K562 (cell line): ENCODE measurements around the gene NTSR1. TPM values are rescaled to one million over a fixed set of nuclear protein-coding genes. Genes with fewer than 3 reads are reported as not detected.

Experiments used
- ATAC-seq: fragments of 200-7000 bp; cut with Tn5 transposase; 3 replicates; pipeline ENCODE4 v1.9.1; 2020; ENCODE audit warnings: moderate library complexity
- BruUV-seq: library from RNA; stranded (reverse); fragments of 400-500 nt; replicated peaks from 2 replicates; lab custom pipeline; 2021; lab: Mats Ljungman, UMichigan
- CTCF ChIA-PET: fragments of 300-600 bp; formaldehyde crosslinking; extraction: SDS; loops from one replicate; lab custom pipeline; 2021; ENCODE audit warnings: low intra/inter-chr PET ratio; lab: Yijun Ruan, JAX
- POLR2A ChIA-PET: fragments of 300-600, 350-650 bp; sonication (Branson Sonifier 250); formaldehyde crosslinking; extraction: SDS; loops from one replicate; lab custom pipeline; 2021; ENCODE audit warnings: antibody characterized with exemption, inconsistent platforms; lab: Yijun Ruan, JAX
- DNase-seq, 4 experiments: peaks; one replicate each; pipeline versions ENCODE4 v3.0.0 to v3.0.0-alpha.2; 2011 to 2018; ENCODE audit warnings: low spot score in 3 of 4, mixed read lengths in 3 of 4; ENCODE audit errors: extremely low read depth in 1 of 4
- FAIRE-seq: peaks from 2 replicates; lab custom pipeline; 2011; peaks lifted over from hg19 to GRCh38; lab: Jason Lieb, UNC
- H2AFZ ChIP-seq: 2 replicates; pipeline ENCODE4 v1.6.0; 2011; ENCODE audit warnings: low read depth, low read length, control low read depth, inconsistent platforms
- H3K27ac ChIP-seq: fragments of 200-600 bp; 3 replicates; pipeline ENCODE4 v1.8.0; 2011; ENCODE audit warnings: low read depth, mild to moderate bottlenecking, control low read depth, inconsistent platforms, low read length, moderate library complexity, mixed read lengths; ENCODE audit errors: extremely low read depth
- H3K27me3 ChIP-seq, 2 experiments: fragments of 300-600 bp in 1 of 2; 2 replicates in 1 of 2; 3 replicates in 1 of 2; pipeline versions ENCODE4 v1.6.0 to v1.8.0; 2011; ENCODE audit warnings: inconsistent platforms in 2 of 2, low read length in 2 of 2, mild to moderate bottlenecking in 1 of 2, mixed read lengths in 1 of 2, moderate library complexity in 1 of 2; ENCODE audit not compliant: control insufficient read depth in 2 of 2, insufficient read depth in 2 of 2
- H3K36me3 ChIP-seq: fragments of 300-600 bp; 3 replicates; pipeline ENCODE4 v1.8.0; 2011; ENCODE audit warnings: mild to moderate bottlenecking, low read length, inconsistent platforms; ENCODE audit not compliant: control insufficient read depth, insufficient read depth
- H3K4me1 ChIP-seq, 2 experiments: fragments of 200-600 bp in 1 of 2; replicated peaks in 1 of 2; 2 replicates in 1 of 2; 3 replicates in 1 of 2; pipeline versions ENCODE4 v1.5.1 to v1.8.0; 2011; ENCODE audit warnings: inconsistent platforms in 2 of 2, low read length in 2 of 2, mild to moderate bottlenecking in 1 of 2, mixed read lengths in 1 of 2, moderate library complexity in 1 of 2; ENCODE audit not compliant: control insufficient read depth in 2 of 2, insufficient read depth in 2 of 2
- H3K4me2 ChIP-seq: 2 replicates; pipeline ENCODE4 v1.6.1; 2011; ENCODE audit warnings: low read length, control low read depth, inconsistent platforms, mixed read lengths; ENCODE audit not compliant: insufficient read depth
- H3K4me3 ChIP-seq: fragments of 200-600 bp; sonication (generic), shearing (Covaris generic); 2 replicates; pipeline ENCODE4 v1.5.1; 2016; ENCODE audit warnings: control low read depth, inconsistent platforms
- H3K79me2 ChIP-seq: fragments of 200-600 bp; 3 replicates; pipeline ENCODE4 v1.8.0; 2011; ENCODE audit warnings: low read length, inconsistent platforms; ENCODE audit not compliant: control insufficient read depth, insufficient read depth
- H3K9ac ChIP-seq, 2 experiments: 2 replicates each; pipeline versions ENCODE4 v1.6.0 to v1.6.1; 2011; ENCODE audit warnings: low read depth in 2 of 2, low read length in 2 of 2, control low read depth in 1 of 2, inconsistent platforms in 1 of 2, mild to moderate bottlenecking in 1 of 2, mixed read lengths in 1 of 2; ENCODE audit not compliant: insufficient read depth in 1 of 2
- H3K9me1 ChIP-seq: one replicate; pipeline ENCODE4 v1.6.0; 2011; ENCODE audit warnings: inconsistent platforms, mild to moderate bottlenecking, low read length, moderate library complexity; ENCODE audit not compliant: control insufficient read depth, insufficient read depth
- H3K9me3 ChIP-seq: replicated peaks from 2 replicates; pipeline ENCODE4 v1.5.1; 2011; ENCODE audit warnings: low read depth, low read length, inconsistent platforms; ENCODE audit not compliant: control insufficient read depth, insufficient read depth
- H4K20me1 ChIP-seq: replicated peaks from 2 replicates; pipeline ENCODE4 v1.6.1; 2011; ENCODE audit warnings: low read length, inconsistent platforms, mixed read lengths; ENCODE audit not compliant: control insufficient read depth, insufficient read depth
- CAMTA2 ChIP-seq: fragments of 250-450 bp; sonication (Bioruptor Pico); conservative IDR thresholded peaks from 2 replicates; pipeline ENCODE4 v1.5.1; 2022
- DACH1 ChIP-seq: fragments of 450-650 bp; IDR thresholded peaks from 2 replicates; pipeline ENCODE4 v1.6.1; 2018; ENCODE audit not compliant: partially characterized antibody
- GATA2 ChIP-seq: sonication (generic); formaldehyde crosslinking; IDR thresholded peaks from 2 replicates; pipeline ENCODE4 v1.4.0; 2020; ENCODE audit warnings: mild to moderate bottlenecking, missing genetic modification reagents
- HMGN3 ChIP-seq: IDR thresholded peaks from 2 replicates; pipeline ENCODE4 v1.6.1; 2011; ENCODE audit warnings: borderline replicate concordance, low read depth, mild to moderate bottlenecking, mixed read lengths, low read length; ENCODE audit not compliant: insufficient read length; ENCODE audit errors: extremely low read depth
- SIX5 ChIP-seq, 2 experiments: IDR thresholded peaks; 2 replicates each; pipeline ENCODE4 v1.6.1; 2011; ENCODE audit warnings: low read length in 2 of 2, borderline replicate concordance in 1 of 2, low read depth in 1 of 2, mild to moderate bottlenecking in 1 of 2, moderate library complexity in 1 of 2; ENCODE audit not compliant: insufficient read depth in 1 of 2
- TARDBP ChIP-seq: fragments of 450-650 bp; IDR thresholded peaks from 2 replicates; pipeline ENCODE4 v1.6.1; 2016
- ZNF239 ChIP-seq: fragments of 250-450 bp; sonication (Bioruptor Pico); IDR thresholded peaks from 2 replicates; pipeline ENCODE4 v1.4.0; 2020; ENCODE audit warnings: mild to moderate bottlenecking
- ZNF384 ChIP-seq: IDR thresholded peaks from 2 replicates; pipeline ENCODE4 v1.6.1; 2012; ENCODE audit warnings: low read depth, low read length, improper control_type of control experiment
- ZNF551 ChIP-seq: fragments of 250-450 bp; sonication (Bioruptor Pico); IDR thresholded peaks from 2 replicates; pipeline ENCODE4 v1.5.0; 2021; ENCODE audit warnings: mild to moderate bottlenecking, moderate library complexity
- in situ Hi-C: fragments of 300-500 bp; cut with MboI; formaldehyde crosslinking; loops from 4 replicates; pipeline ENCODE4 v1.15.0; 2018; ENCODE audit warnings: inconsistent platforms, mixed read lengths
- intact Hi-C: fragments of 100-400 bp; cut with micrococcal nuclease; formaldehyde crosslinking; loops from 2 replicates; pipeline ENCODE4 v1.14.2; 2022
- polyA plus RNA-seq, 8 experiments: library from polyadenylated mRNA; depleted of rRNA in 4 of 8; stranded (reverse) in 5 of 8; unstranded in 3 of 8; fragments of >200 nt; fragmentation: Nextera tagmentation in 2 of 8; fragmentation: Illumina TruSeq in 1 of 8; extraction: Ambion mirVana in 2 of 8; extraction: Trizol in 1 of 8; gene quantifications; 2 replicates each; pipeline versions ENCODE4 v1.2.1 to v1.2.3, GENCODE V29; 2011 to 2014; ENCODE audit warnings: inconsistent platforms in 1 of 8, missing spikeins in 1 of 8
- total RNA-seq, 7 experiments: library from RNA; depleted of rRNA in 6 of 7; stranded (reverse); fragments of >200 nt in 6 of 7; fragmentation: Illumina TruSeq in 2 of 7; extraction: Trizol in 2 of 7; gene quantifications; 2 replicates each; pipeline versions ENCODE4 v1.2.1 to v1.2.3, GENCODE V29; 2011 to 2021; ENCODE audit warnings: low replicate concordance in 1 of 7
- TF ChIP-seq, protein P1 (sequence below): fragments of 250-450 bp; sonication (Bioruptor Pico); IDR thresholded peaks from 2 replicates; pipeline ENCODE4 v1.5.0; 2022; ENCODE audit warnings: mild to moderate bottlenecking
- TF ChIP-seq, protein P2 (sequence below), 2 experiments: fragments of 200-800 bp in 1 of 2; sonication (Bioruptor generic) in 1 of 2; sonication (generic) in 1 of 2; formaldehyde crosslinking in 1 of 2; IDR thresholded peaks in 1 of 2; conservative IDR thresholded peaks in 1 of 2; 2 replicates each; pipeline versions ENCODE4 v1.5.0 to v1.6.1; 2016 to 2020; ENCODE audit warnings: missing compliant biosample characterization in 1 of 2, missing genetic modification characterization in 1 of 2, missing genetic modification reagents in 1 of 2
- TF ChIP-seq, protein P3 (sequence below): fragments of 200-800 bp; sonication (Bioruptor generic); IDR thresholded peaks from 2 replicates; pipeline ENCODE4 v1.6.1; 2017; ENCODE audit warnings: missing genetic modification characterization, missing compliant biosample characterization
- TF ChIP-seq, protein P4 (sequence below): fragments of 450-650 bp; IDR thresholded peaks from 2 replicates; pipeline ENCODE4 v1.6.1; 2014; ENCODE audit warnings: low read depth, mild to moderate bottlenecking, moderate library complexity, borderline replicate concordance

The NTSR1 gene
- total and polyA plus RNA-seq, 9 of the 15 experiments (the other 6 are each of a cell fraction or from before 2014, with no cell fraction given), result 0.04 to 0.40 (median 0.13) TPM; not detected in 3

- TF ChIP-seq, protein P1, sequence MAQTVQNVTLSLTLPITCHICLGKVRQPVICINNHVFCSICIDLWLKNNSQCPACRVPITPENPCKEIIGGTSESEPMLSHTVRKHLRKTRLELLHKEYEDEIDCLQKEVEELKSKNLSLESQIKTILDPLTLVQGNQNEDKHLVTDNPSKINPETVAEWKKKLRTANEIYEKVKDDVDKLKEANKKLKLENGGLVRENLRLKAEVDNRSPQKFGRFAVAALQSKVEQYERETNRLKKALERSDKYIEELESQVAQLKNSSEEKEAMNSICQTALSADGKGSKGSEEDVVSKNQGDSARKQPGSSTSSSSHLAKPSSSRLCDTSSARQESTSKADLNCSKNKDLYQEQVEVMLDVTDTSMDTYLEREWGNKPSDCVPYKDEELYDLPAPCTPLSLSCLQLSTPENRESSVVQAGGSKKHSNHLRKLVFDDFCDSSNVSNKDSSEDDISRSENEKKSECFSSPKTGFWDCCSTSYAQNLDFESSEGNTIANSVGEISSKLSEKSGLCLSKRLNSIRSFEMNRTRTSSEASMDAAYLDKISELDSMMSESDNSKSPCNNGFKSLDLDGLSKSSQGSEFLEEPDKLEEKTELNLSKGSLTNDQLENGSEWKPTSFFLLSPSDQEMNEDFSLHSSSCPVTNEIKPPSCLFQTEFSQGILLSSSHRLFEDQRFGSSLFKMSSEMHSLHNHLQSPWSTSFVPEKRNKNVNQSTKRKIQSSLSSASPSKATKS (CRISPR knock-in tag), result no peak
- TF ChIP-seq ZNF551 (CRISPR knock-in tag), result no peak
- no peak for TF ChIP-seq ZNF239 (CRISPR knock-in tag)
- TF ChIP-seq HMGN3, result no peak
- TF ChIP-seq DACH1, result no peak
- TF ChIP-seq GATA2 (CRISPR knock-in tag), result no peak
These were observed 24.3 kb downstream of the NTSR1 start (continued) for GRCh38 chr20:62732842-62733525.

DNA sequence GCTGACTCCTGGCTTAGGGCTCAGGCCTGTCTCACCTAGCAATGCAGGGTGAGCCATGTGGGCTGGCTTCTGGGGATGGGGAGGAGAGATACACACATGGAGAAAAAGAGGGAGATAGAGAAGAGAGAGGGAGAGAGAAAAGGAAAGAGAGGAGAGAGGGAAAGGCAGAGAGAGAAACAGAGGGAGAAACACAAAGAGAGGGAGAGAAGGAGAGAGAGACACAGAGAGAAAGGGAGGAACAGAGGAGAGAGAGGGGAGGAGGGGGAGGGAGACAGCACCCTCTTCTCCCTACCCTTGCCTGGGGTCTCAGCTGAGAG lies 24.8 kb downstream of the NTSR1 start:
- FAIRE-seq (no peak), ATAC-seq (no peak), DNase-seq (no peak)
- H3K27me3 ChIP-seq, result peaks cover 45% of the 10 kb centered on the region in 2 experiments
- H3K27ac ChIP-seq, result no peak overlapping the region
- intact Hi-C loops, result no loop called here
- no peaks in the 10 kb centered on the region for H3K9me3 ChIP-seq
- ChIA-PET POLR2A (interaction anchor here (0.7 to 1.1 kb wide), 3 partner anchors 9 to 21 kb away, joined by 3 read pairs; no protein-coding TSS in a partner anchor), CTCF (no interaction called here)
- H4K20me1 ChIP-seq, result no peaks in the 10 kb centered on the region
- H3K9me1 ChIP-seq, result no peaks in the 10 kb centered on the region
- no peaks in the 10 kb centered on the region for H3K79me2 ChIP-seq
- H3K4me3 ChIP-seq, result no peak overlapping the region
- peaks cover 8 to 35% of the 10 kb centered on the region in 2 experiments; a peak in 4 of 5 replicates for H3K4me1 ChIP-seq
- no peak overlapping the region for H3K9ac ChIP-seq
- no TSS peak for BruUV-seq
- H3K4me2 ChIP-seq, result no peak overlapping the region
- TF ChIP-seq ZNF384, result no peak
- TF ChIP-seq, protein P2, sequence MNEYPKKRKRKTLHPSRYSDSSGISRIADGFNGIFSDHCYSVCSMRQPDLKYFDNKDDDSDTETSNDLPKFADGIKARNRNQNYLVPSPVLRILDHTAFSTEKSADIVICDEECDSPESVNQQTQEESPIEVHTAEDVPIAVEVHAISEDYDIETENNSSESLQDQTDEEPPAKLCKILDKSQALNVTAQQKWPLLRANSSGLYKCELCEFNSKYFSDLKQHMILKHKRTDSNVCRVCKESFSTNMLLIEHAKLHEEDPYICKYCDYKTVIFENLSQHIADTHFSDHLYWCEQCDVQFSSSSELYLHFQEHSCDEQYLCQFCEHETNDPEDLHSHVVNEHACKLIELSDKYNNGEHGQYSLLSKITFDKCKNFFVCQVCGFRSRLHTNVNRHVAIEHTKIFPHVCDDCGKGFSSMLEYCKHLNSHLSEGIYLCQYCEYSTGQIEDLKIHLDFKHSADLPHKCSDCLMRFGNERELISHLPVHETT (CRISPR knock-in tag; conservative IDR thresholded peaks at IDR 0.05 in 1 of 2, IDR thresholded peaks at IDR 0.05 in 1 of 2), result no peak
- TF ChIP-seq SIX5 (IDR thresholded peaks at IDR 0.05; ENCODE audit: borderline replicate concordance in 1 of 2, insufficient read depth in 1 of 2, low read depth in 1 of 2, low read length in 2 of 2), result no peak
- TF ChIP-seq CAMTA2 (CRISPR knock-in tag), result no peak
- TF ChIP-seq, protein P3, sequence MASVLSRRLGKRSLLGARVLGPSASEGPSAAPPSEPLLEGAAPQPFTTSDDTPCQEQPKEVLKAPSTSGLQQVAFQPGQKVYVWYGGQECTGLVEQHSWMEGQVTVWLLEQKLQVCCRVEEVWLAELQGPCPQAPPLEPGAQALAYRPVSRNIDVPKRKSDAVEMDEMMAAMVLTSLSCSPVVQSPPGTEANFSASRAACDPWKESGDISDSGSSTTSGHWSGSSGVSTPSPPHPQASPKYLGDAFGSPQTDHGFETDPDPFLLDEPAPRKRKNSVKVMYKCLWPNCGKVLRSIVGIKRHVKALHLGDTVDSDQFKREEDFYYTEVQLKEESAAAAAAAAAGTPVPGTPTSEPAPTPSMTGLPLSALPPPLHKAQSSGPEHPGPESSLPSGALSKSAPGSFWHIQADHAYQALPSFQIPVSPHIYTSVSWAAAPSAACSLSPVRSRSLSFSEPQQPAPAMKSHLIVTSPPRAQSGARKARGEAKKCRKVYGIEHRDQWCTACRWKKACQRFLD (CRISPR knock-in tag), result no peak
- TF ChIP-seq TARDBP, result no peak
- TF ChIP-seq, protein P4, sequence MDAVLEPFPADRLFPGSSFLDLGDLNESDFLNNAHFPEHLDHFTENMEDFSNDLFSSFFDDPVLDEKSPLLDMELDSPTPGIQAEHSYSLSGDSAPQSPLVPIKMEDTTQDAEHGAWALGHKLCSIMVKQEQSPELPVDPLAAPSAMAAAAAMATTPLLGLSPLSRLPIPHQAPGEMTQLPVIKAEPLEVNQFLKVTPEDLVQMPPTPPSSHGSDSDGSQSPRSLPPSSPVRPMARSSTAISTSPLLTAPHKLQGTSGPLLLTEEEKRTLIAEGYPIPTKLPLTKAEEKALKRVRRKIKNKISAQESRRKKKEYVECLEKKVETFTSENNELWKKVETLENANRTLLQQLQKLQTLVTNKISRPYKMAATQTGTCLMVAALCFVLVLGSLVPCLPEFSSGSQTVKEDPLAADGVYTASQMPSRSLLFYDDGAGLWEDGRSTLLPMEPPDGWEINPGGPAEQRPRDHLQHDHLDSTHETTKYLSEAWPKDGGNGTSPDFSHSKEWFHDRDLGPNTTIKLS, result no peak
- H3K36me3 ChIP-seq, result no peaks in the 10 kb centered on the region
- no peak overlapping the region for H2AFZ ChIP-seq
- in situ Hi-C loops, result no loop called here
